ENCODE data around the gene RPSA.

The RPSA gene

DNA sequence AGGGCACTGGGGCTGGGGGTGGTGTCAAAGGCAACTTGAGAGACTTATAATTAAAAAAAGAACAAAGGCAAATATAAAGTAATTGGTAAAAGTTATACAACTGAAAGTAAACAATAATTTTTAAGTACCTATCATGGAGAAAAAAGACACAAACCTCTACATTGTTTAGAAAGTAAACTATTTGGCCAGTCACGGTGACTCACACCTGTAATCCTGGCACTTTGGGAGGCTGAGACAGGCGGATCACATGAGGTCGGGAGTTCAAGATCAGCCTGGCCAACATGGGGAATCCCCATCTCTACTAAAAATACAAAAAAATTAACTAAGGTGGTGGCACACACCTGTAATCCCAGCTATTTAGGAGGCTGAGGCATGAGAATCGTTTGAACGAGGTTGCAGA lies 25.8 kb downstream of the RPSA start:
- Mint-ChIP-seq H3K4me1 (no peaks in the 10 kb centered on the region), H3K4me3 (no peak overlapping the region), H3K27me3 (ENCODE audit: low read depth, poor library complexity) (peaks cover 10% of the 10 kb centered on the region), H3K9me3 (no peaks in the 10 kb centered on the region), H3K36me3 (ENCODE audit: low read depth) (no peaks in the 10 kb centered on the region), H3K27ac (no peak overlapping the region)
- TF ChIP-seq, protein P1, sequence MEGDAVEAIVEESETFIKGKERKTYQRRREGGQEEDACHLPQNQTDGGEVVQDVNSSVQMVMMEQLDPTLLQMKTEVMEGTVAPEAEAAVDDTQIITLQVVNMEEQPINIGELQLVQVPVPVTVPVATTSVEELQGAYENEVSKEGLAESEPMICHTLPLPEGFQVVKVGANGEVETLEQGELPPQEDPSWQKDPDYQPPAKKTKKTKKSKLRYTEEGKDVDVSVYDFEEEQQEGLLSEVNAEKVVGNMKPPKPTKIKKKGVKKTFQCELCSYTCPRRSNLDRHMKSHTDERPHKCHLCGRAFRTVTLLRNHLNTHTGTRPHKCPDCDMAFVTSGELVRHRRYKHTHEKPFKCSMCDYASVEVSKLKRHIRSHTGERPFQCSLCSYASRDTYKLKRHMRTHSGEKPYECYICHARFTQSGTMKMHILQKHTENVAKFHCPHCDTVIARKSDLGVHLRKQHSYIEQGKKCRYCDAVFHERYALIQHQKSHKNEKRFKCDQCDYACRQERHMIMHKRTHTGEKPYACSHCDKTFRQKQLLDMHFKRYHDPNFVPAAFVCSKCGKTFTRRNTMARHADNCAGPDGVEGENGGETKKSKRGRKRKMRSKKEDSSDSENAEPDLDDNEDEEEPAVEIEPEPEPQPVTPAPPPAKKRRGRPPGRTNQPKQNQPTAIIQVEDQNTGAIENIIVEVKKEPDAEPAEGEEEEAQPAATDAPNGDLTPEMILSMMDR (IDR thresholded peaks at IDR 0.05): no peak
- DNase-seq: no peak

DNA sequence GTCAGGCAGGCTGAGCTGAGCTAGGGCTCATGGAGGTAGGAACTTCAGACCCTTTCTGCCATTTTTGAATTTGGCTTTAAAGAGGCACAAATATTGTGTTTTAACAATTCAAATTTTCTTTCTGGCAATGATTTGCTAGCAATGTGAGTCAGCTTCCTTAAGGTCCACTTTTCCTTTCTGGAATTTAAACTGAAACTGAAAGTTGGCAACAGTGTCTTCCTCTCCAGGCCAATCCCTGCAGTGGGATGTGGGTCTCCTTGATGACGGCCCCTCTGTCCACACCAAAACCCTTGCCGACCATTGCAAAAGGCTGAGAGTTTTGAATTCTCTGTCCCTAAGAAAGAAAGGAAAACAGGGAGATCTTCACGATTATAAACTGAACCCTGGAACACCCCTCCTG lies 27.1 kb downstream of the RPSA start:
- no peak overlapping the region for H3K27ac Mint-ChIP-seq

DNA sequence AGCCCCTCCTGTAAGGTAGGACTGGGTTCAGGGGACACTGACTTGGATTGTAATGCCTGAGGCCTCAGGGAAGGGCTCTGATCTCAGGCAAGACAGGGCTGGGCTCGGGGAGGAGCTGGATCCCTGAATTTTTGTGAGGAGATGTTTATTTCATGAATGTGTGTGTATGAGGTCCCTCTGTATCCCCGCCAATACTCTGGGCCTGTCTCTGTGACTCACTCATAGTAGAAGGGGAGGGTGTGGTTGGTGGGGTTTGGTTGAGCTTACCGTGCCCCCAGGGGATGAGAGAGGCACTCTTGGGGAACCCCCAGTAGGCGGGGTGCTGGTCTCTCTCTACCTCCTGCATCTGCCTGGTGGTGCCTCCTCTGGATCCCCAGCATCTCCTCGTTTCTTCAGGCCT lies 28.1 kb downstream of the RPSA start:
- H3K27me3 Mint-ChIP-seq (ENCODE audit: low read depth, poor library complexity): peaks cover 8% of the 10 kb centered on the region
- H3K4me1 Mint-ChIP-seq: no peaks in the 10 kb centered on the region
- no peak for DNase-seq
- TF ChIP-seq, protein P1 (IDR thresholded peaks at IDR 0.05): no peak
- H3K9me3 Mint-ChIP-seq: no peaks in the 10 kb centered on the region
- H3K4me3 Mint-ChIP-seq: no peak overlapping the region
- H3K36me3 Mint-ChIP-seq (ENCODE audit: low read depth): no peaks in the 10 kb centered on the region
- no peak overlapping the region for H3K27ac Mint-ChIP-seq

More for the DNA sequence above, 27.1 kb downstream of the RPSA start:
- H3K4me3 Mint-ChIP-seq: no peak overlapping the region
- H3K9me3 Mint-ChIP-seq: no peaks in the 10 kb centered on the region
- no peak for DNase-seq
- no peaks in the 10 kb centered on the region for H3K36me3 Mint-ChIP-seq (ENCODE audit: low read depth)
- TF ChIP-seq, protein P1 (IDR thresholded peaks at IDR 0.05): no peak
- no peaks in the 10 kb centered on the region for H3K4me1 Mint-ChIP-seq
- H3K27me3 Mint-ChIP-seq (ENCODE audit: low read depth, poor library complexity): peaks cover 6% of the 10 kb centered on the region

DNA sequence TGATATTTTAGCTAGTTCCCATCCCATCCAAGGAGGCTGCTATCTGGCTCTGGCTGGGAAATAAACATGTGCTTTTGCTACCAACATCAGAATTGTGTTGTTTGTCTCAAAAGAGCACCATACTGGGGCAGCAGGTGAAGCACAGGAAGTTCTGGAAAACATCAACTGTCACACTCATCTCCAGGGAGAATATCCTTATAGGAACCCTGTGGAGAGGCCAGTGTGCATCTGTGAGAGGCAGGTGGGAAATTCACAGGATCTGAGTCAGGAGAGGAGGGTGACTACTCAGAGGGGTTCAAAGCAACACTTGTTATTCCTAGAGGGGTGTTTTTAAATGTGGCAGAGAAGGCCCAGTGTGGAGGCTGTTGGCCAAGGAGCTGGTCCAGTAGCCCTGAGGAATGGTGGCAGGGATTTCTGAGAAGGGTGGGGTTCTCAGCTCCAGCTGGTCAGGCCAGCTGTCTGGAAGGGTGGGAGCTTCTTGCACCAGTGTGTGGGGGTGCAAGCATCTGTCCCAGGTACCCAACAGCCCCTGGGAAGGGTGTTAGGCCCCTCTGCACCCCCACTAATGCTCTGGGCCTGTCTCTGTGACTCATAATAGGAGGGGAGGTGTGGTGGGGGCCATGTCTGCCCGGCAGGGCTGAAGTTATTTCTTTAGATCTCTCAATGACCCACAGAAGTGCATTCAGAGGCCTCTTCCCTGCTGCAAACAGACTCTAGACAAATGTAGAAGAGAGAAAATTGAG lies 28.7 kb downstream of the RPSA start:
- no peak for DNase-seq
- TF ChIP-seq, protein P1 (IDR thresholded peaks at IDR 0.05): no peak
- H3K9me3 Mint-ChIP-seq: no peaks in the 10 kb centered on the region
- H3K36me3 Mint-ChIP-seq (ENCODE audit: low read depth): no peaks in the 10 kb centered on the region
- no peaks in the 10 kb centered on the region for H3K4me1 Mint-ChIP-seq
- no peak overlapping the region for H3K4me3 Mint-ChIP-seq
- H3K27me3 Mint-ChIP-seq (ENCODE audit: low read depth, poor library complexity): peaks cover 8% of the 10 kb centered on the region
- H3K27ac Mint-ChIP-seq: no peak overlapping the region

DNA sequence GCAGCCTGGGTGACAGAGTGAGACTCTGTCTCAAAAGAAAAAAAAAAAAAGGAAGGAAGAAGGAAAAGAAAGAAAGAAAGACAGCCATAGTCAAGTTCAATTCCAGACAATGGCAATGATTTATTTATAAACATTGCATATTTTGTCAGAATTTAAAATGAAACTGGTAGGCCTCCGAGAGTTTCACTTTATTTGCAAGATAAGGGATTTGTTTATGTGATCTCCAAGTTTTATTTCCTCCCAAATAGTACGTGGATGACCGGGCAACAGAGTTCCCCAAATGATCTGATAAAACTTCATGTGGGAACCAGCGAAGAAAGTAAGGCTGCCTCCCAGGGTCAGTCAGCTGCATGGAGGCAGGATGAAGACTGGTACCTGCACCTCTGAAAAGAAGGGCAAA lies 32.4 kb downstream of the RPSA start:
- no peak for DNase-seq
- H3K4me1 Mint-ChIP-seq: no peaks in the 10 kb centered on the region
- H3K4me3 Mint-ChIP-seq: no peak overlapping the region
- no peak overlapping the region for H3K27ac Mint-ChIP-seq
- no peaks in the 10 kb centered on the region for H3K9me3 Mint-ChIP-seq
- peaks cover 8% of the 10 kb centered on the region for H3K27me3 Mint-ChIP-seq (ENCODE audit: low read depth, poor library complexity)
- TF ChIP-seq, protein P1 (IDR thresholded peaks at IDR 0.05): no peak
- no peaks in the 10 kb centered on the region for H3K36me3 Mint-ChIP-seq (ENCODE audit: low read depth)

DNA sequence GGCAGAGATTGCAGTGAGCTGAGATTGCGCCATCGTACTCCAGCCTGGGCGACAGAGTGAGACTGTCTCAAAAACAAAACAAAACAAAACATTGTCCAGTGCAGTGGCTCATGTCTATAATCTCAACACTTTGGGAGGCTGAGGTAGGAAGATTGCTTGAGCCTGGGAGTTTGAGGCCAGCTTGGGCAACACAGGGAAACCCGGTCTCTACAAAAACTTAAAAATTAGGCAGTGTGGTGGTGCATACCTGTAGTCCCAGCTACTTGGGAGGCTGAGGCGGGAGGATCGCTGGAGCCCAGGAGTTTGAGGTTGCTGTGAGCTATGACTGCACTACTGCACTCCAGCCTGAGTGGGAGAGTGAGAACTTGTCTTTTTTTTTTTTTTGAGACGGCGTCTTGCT lies 33.8 kb downstream of the RPSA start:
- H3K36me3 Mint-ChIP-seq (ENCODE audit: low read depth): no peaks in the 10 kb centered on the region
- H3K4me1 Mint-ChIP-seq: no peaks in the 10 kb centered on the region
- no peak overlapping the region for H3K4me3 Mint-ChIP-seq
- TF ChIP-seq, protein P1 (IDR thresholded peaks at IDR 0.05): no peak
- no peaks in the 10 kb centered on the region for H3K9me3 Mint-ChIP-seq
- DNase-seq: no peak
- H3K27ac Mint-ChIP-seq: no peak overlapping the region
- H3K27me3 Mint-ChIP-seq (ENCODE audit: low read depth, poor library complexity): peaks cover 8% of the 10 kb centered on the region
